GM18858 (cell line): ENCODE results near the gene IL18R1.
"Not testable (repeated sequence)": the region's sequence is repeated elsewhere in the genome, so short reads cannot be mapped to it uniquely, and the experiment has no call there.

Experiments
- ATAC-seq: cut with Tn5 transposase; IDR thresholded peaks from one replicate; pipeline ENCODE4 v1.9.1; 2021; ENCODE audit not compliant: unreplicated experiment

IL18R1 gene, protein sequence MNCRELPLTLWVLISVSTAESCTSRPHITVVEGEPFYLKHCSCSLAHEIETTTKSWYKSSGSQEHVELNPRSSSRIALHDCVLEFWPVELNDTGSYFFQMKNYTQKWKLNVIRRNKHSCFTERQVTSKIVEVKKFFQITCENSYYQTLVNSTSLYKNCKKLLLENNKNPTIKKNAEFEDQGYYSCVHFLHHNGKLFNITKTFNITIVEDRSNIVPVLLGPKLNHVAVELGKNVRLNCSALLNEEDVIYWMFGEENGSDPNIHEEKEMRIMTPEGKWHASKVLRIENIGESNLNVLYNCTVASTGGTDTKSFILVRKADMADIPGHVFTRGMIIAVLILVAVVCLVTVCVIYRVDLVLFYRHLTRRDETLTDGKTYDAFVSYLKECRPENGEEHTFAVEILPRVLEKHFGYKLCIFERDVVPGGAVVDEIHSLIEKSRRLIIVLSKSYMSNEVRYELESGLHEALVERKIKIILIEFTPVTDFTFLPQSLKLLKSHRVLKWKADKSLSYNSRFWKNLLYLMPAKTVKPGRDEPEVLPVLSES

DNA sequence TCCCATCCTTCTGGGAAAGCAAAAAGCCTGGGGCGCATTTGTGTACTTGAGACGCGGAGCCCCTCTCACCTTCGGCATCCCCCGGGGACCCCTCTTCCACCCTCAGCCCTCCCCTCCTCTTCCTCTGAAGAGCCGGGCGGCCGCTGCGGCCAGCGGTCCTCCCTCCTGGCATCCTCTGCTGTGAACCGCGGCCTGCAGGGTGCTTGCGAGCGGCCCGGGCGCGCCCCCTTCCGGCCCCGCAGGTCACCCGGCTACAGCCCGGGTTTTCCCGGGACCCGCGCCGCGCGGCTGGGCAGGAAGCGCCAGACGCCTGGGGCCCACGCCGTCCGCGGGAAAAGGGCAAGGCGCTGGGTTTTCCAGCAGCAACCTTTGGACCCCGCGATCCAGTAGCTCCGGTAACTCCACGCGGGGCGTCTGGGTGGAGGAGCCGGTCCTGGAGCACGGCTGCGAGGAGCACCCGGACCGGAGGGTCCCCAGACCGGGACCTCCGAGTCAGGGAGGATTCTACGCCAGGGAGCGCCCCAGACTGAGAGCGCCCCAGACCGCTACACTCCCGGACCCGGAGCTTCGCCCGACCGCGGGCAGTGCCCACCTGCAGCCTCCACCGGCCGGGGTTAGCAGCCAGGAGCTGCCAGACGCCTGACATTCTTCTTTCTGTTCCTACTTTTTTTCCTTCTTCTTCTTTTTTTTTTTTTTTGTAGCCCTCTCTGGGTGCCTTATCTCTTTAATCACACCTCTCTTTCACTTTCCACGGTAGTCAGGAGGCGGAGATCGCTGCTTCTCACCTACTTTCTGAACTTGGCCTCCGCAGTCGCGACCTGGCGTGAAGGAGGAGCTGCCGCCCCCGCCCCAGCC lies at the start of gene IL18R1:
TSS of gene IL18R1 (plus strand) at position 271 of the 855 bp plus-strand sequence. CDS start 6,865 bp downstream, outside the sequence.
- peak; percentile 87 for ATAC-seq

DNA sequence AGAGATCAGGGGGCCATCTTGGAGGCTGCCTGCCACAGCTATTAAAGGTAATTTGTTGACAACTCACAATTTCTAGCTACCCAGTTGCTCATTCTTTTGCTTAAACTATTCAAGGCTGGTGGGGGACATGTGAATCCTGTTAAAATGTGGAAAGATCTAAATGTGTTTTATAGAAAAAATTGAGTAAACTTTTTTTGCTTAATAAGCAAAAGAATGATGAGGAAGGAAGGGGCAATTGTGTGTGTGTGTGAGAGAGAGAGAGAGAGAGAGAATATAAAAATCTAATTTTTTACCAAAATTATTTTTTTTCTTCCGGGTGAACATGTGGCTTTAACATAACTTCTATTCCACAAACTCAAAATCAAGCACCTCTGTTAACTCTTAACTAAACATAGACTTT lies 49.5 kb upstream of the IL18R1 start:
- no peak for ATAC-seq

DNA sequence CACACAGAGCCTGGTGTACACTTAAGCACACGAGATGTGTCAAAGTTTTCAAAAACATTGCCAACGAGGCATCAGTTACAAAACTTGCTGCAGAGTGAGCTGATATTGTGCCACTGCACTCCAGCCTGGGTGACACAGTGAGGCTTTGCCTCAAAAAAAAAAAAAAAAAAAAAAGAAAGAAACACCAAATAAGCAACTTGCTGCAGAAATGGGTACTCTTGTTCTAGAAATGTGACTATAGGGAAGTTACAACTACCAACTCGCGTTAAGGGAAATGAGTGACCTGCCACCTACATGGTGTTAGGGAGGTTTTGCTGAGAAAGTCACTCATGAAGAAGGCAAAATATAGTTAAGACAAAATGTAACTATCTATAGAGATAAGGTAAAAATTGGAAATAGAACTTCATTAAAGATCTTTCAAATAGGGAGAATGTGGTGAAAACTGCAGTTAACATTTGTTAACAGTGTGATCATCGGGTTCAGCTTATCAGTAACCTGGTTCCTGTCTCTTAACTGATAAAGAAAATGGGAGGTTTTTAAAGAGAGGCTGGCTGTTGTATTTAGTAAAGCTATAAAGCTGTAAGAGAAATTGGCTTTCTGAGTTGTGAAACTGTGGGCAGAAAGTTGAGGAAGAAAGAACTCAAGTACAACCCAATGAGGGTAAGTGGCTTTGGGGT lies 44.5 kb upstream of the IL18R1 start, which contains the start of gene IL1RL1:
TSS of gene IL1RL1 (plus strand) at position 600 of the 677 bp plus-strand sequence. CDS start 26,702 bp downstream, outside the sequence.
- no peak for ATAC-seq

DNA sequence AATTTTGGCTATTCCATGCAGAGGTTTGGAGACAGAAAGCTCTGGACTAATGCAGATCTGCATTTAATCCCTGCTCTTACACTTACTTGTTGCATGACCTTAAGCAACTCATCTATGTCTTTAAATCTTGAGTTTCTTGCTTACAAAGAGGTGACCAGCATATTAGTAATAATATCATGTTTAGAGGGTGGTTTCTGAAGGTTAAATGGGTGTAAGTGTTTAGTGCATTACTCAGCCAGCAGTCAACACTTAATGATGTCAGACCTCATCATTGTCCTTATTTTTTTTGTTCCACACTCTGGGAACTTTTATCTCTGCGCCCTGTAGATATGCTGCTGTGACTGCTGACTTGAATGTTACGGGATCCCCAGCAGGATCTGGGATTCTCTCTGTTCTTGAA lies 42.6 kb upstream of the IL18R1 start:
- no peak for ATAC-seq

DNA sequence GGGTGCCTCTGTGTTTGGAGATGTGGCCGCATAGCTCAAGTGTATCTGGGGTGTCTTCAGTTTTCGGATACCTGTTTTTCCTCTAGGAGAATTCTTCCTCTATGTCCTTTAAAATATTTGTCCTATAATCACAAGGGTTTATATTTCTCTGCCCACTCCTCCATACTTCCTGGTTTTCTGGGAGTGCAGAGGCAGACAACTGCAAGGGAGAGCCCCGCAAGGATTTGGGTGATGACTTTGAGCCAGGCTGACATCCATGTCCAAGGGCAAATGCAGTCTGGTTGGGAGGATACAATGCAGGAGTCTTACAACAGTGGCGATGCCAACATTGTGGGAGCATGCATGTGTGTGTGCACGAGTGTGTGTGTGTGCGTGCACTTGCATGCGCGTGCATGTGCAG lies 42.1 kb upstream of the IL18R1 start:
- no peak for ATAC-seq

DNA sequence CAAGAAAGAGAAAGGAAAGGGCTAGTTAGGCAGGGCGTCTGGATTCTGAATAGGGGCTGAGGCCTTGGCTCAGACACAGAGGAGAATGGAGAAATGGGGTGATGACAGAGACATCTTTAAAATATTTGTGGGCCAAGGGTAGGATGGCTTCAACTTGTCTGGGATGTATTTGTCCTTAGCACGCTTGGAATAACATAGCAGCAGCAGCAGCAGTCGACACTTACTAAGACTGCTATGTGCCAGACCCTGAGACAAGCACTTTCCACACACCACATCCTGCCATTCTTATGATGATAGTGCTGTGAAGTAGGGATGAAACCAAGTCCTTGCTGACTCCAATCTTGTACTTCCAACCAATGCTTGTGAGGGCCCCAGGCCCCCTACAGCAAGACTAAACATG lies 41.6 kb upstream of the IL18R1 start:
- ATAC-seq, result no peak

DNA sequence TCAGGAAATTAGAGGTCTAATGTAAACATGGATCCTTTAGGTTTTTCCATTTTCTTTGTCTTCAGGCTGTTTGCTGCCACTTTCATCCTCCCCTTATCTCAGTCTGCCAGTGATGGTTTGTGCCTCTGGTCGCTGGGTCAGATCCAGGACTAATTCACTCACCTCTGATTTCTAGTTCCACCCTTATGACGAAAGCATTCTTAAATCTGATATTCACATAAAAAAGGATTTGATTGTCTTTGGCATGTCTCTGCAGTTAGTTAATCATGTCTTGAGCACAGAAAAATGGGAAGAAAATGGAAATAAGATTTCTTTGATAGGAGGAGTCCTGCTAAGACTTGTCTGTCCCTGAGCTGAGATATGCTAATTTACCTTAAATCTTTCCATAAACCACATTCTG lies 39.7 kb upstream of the IL18R1 start:
- no peak for ATAC-seq

DNA sequence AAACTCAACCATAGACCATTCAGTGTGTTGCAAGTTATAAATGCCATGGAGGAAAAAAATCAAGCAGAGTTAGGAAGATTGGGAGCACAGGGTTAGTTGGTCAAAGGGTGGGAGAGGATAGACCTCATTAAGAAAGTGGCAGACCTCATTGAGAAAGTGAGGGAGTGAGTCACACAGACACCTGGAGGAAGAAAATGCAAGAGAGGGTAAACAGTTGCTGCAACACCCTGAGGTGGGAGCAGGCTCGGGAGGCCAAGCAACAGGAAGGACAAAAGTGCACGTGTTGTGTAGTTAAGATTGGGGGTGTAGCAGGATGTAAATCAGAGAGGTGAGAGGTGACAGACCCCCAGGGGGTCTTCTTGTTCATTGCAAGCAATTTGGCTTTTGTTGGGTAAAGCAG lies 37.9 kb upstream of the IL18R1 start:
- ATAC-seq, result no peak

DNA sequence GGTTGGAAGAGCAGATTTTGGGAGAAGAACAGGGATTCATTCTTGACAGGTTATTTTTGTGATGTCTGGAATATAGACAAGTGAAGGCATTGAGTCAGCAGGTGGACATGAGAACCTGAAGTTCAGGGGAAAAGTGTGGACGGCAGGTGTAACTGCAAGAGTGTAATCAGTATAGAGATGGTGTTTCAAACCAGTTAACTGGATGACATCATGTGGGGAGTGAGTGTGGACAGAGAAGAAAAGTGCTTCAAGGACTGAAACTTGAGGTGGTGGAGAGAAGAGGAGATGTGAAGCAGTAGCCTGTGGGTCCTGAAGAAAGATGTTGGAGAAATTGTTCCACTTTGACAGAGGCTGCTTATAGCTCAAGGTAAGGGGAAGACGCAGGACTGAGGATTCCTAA lies 37.2 kb upstream of the IL18R1 start:
- no peak for ATAC-seq

DNA sequence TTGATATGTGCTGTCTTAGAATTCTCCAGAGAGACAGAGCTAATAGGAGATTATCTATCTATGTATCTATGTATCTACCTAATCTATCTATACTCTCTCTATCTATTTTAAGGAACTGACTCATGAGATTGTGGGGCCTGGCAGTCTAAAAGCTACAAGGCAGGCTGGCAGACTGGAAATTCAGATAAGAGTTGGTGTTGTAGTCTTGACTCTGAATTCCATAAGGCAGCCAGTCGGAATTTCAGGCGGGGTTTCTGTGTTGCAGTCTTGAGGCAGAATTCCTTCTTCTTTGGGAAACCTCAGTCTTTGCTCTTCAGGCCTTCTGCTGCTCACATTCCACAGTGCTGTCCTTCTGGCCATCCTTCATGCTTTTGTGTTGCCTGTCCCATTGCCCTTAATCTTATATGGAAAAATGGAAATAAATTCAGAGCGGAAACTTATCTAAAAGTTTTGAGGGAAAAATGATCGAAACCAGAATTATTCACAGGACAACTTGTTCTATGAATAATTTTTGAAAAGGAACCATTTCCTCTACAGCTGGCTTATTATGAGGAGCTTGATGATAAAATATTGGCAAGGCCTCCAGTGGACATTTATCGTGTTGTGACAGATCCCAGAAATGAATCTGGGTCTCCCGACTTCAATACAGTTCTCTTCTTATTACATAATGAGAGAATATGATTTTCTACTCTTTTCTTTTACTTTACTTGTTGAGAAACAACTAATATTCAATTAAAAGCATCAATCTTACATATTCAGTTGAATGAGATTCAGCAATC lies 33.5 kb upstream of the IL18R1 start:
- no peak for ATAC-seq

DNA sequence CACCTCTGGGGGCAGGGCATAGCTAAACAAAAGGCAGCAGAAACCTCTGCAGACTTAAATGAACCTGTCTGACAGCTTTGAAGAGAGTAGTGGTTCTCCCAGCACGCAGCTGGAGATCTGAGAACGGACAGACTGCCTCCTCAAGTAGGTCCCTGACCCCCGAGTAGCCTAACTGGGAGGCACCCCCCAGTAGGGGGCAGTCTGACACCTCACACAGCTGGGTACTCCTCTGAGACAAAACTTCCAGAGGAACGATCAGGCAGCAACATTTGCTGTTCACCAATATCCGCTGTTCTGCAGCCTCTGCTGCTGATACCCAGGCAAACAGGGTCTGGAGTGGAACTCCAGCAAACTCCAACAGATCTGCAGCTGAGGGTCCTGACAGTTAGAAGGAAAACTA lies 30.7 kb upstream of the IL18R1 start:
- not testable (repeated sequence) for ATAC-seq

DNA sequence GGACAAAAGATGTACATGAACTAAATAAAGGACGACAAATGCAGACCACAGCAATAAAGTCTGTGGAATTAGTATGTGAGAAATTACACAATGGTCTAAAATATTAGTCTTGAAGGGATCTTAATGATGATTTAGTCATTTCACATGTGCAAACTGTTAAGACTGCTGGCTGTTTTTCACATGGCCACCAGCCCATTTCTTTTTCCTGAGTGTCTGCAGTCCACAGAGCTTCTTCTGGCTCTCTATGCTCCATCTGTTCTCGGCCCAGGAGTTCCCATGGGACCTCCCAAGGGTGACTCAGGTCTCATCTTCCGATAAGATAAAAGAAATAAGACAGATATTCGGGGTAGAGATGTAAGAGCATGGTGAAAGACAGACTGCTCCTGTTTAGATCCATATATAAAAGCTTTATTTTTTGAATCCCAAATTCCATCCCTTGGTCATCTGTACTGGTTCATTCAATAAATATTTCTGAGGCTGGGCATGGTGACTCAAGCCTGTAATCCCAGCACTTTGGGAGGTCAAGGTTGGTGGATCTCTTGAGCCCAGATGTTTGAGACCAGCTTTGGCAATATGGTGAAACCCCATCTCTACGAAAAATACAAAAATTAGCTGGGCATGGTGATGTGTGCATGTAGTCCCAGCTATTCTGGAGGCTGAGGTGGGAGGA lies 24.1 kb upstream of the IL18R1 start:
- no peak for ATAC-seq

DNA sequence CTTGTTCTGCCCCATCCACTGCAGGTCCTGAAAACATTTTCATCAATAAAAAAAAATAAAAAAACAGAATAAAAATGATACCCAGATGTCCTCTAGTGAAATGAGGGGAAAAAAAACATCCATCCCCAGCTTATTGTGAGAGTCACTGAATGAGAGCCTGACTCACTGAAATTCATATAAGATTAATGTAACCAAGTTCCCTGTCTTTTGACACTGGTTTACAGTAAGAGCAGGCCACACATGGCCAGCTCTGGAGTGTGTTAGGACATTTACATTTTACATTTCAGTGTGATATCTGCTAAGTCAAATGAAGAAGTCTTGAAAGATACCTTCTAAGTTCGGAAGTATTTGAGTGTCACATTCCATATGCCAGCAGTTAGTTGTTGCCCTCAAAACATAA lies 21.1 kb upstream of the IL18R1 start:
- ATAC-seq, result no peak

DNA sequence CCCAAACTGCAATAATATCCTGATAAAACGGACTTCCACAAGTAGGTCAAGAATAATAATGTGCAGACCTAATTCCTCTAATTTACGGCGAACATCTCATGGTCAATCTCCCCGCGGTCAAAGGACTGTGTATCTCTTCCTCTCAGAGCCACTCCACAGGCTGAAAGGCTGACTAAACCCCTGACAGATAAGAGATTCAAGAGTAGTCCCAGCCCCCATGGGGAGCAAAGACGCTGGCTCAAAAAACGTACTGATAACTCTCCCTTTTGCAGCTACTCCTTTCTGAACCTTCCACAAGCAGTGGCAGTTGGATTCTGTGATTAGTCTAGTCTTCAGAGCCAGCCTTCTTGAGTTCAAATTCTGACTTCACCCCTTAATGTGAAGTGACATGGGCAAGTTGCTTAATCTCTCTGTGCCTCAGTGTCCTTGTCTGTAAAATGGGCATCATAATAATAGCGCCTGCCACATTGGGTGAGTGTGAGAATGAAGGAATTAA lies 19.7 kb upstream of the IL18R1 start:
- ATAC-seq, result no peak

DNA sequence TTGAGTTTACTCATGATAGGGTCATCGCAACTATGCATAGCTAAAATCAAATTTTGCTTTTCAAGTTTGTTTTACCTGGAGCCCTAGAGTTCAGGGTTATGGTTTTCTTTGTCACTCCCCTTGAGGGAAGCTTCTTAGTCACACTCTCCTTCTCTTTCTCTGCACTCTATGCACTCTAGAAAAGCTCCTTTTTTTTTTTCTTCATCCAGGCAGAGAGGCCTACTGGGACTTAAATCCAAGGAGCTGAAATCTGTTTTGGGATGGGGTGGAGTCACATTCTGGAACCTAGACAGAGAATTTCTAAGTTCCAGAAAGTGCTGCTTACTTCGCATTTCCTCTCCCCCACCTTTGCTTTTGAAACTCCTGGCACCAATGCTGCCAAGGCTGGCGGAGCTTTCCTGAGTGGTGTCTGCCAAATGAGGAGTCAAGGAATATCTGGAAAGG lies 19.1 kb upstream of the IL18R1 start:
- ATAC-seq, result no peak

DNA sequence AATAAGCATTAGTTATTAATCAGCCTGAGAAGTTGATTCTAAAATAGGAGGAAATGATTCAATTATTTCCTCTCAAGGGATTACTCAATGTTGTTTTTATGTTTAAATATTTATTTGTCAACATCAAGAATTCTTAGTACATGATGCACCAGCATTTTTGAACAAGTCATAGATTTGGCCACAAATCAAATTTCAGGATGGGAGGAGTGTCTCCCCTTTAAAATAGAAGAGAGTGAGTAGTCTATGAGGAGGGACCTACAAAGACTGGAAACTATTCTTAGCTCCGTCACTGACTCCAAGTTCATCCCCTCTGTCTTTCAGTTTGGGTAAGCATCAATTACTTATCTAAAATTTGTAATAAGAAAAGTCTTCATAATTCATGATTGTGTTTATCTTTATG lies 18.6 kb upstream of the IL18R1 start:
- no peak for ATAC-seq

DNA sequence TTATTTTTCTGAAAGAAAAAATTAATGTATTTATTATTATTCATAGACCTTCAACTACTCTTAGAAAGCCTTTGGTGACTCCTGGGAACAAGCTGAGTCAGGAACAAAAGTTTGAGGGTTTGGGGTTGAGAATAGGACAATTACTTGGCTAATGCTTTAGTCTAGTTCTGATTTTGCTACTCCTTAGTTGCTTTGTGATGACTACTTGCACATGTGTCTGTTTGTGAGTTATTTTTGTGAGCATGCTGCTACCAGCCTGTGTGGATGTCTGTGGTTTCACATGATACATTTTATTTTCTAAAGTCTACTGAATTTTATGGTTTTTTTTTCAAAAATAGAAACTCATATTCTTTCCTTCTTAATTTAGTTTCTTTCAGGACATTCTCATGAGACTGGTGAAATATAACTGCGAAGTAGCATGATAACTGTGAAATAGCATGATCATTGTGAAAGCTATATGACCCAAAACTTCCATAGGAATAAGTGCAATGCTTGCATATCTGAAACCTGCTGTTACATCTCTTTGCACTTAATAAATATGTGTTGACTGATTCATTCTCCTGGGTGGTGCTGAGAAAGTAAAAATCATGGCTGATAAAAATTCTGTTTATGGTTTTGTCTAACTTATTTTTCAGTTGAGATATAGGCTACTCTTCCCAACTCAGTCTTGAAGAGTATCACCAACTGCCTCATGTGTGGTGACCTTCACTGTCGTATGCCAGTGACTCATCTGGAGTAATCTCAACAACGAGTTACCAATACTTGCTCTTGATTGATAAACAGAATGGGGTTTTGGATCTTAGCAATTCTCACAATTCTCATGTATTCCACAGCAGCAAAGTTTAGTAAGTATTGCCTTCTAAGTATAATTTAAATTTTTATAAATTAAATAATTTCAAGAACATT lies 17.9 kb upstream of the IL18R1 start:
- ATAC-seq, result no peak

DNA sequence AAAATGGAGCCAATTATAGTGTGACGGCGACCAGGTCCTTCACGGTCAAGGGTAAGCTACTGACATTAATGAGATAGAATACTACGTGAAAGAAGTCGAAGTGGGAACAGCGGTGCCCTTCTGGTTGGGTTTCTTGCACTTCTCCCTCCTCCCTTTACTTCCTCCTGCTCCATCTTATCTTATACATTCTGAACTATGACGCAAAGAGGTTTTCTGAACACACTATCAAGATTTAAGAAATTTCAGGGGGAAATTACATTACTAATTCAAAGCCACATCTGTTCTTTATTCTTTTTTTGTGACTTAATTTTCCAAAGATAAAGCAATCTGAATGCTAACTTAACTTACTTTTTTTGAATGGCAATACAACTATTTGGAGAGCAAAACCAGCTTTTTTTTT lies 14.8 kb upstream of the IL18R1 start:
- ATAC-seq, result no peak

DNA sequence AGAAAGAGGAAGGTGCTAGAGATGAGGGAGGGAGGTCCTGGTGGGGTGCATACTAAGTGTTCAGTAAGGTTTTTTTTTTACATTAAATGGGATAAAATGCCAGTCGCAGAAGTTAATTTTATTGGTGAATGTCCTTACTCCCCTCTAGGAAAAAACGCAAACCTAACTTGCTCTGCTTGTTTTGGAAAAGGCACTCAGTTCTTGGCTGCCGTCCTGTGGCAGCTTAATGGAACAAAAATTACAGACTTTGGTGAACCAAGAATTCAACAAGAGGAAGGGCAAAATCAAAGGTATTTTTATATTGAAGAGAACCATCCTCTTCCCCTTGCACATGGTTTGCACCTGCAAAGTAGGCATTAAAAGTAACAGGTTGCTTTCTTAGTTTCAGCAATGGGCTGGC lies 12.7 kb upstream of the IL18R1 start:
- ATAC-seq, result no peak
